Measurements from ENCODE around the gene PDIA2.

Gene PDIA2

DNA sequence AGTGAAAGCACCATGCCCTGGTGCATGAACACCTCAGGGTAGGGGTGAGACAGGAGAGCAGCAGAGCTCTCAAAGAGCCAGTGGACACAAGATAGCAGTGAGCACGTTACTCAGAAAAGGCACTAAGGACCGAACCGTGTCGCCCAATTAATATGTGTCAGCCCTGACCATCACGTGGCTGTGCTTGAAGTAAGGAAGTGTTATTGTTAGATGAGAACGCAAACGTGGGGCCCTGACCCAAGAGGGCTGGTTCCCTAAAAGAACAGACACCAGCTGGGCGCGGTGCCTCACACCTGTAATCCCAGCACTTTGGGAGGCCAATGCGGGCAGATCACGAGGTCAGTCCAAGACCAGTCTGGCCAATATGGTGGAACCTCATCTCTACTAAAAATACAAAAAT lies 53.3 kb downstream of the PDIA2 start:
- TF ChIP-seq, protein P1, sequence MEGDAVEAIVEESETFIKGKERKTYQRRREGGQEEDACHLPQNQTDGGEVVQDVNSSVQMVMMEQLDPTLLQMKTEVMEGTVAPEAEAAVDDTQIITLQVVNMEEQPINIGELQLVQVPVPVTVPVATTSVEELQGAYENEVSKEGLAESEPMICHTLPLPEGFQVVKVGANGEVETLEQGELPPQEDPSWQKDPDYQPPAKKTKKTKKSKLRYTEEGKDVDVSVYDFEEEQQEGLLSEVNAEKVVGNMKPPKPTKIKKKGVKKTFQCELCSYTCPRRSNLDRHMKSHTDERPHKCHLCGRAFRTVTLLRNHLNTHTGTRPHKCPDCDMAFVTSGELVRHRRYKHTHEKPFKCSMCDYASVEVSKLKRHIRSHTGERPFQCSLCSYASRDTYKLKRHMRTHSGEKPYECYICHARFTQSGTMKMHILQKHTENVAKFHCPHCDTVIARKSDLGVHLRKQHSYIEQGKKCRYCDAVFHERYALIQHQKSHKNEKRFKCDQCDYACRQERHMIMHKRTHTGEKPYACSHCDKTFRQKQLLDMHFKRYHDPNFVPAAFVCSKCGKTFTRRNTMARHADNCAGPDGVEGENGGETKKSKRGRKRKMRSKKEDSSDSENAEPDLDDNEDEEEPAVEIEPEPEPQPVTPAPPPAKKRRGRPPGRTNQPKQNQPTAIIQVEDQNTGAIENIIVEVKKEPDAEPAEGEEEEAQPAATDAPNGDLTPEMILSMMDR (IDR thresholded peaks at IDR 0.05) = no peak
- H3K4me1 ChIP-seq = peaks cover 0 to 8% (median 0%) of the 10 kb centered on the region in 4 donors
- intact Hi-C loops (cut with DNase I; ENCODE audit: low total_unique reads) = no loop called here
- peaks cover 0 to 5% (median 0%) of the 10 kb centered on the region in 3 donors for H3K36me3 ChIP-seq
- H3K27me3 ChIP-seq = no peaks in the 10 kb centered on the region
- H3K4me3 ChIP-seq = no peak overlapping the region
- no peak overlapping the region for H3K27ac ChIP-seq
- no peak for DNase-seq
- H3K9me3 ChIP-seq = no peaks in the 10 kb centered on the region

All from tibial artery (tissue), 4 donors.